GM18951 (cell line): Measurements from ENCODE around the gene RPL13.
"Not testable (repeated sequence)": the region's sequence is repeated elsewhere in the genome, so short reads cannot be mapped to it uniquely, and the experiment has no call there.

Source experiments
- POLR2A ChIP-seq: IDR thresholded peaks from 4 replicates; pipeline ENCODE4 v1.6.1; 2011; ENCODE audit warnings: mild to moderate bottlenecking; ENCODE audit not compliant: insufficient read length, insufficient read depth; ENCODE audit errors: extremely low read depth
- in situ Hi-C: fragments of 300-500 bp; cut with MboI; formaldehyde crosslinking; loops from one replicate; pipeline ENCODE4 v1.12.0; 2022; ENCODE audit warnings: low sequenced_read_pairs, mixed read lengths, inconsistent platforms; ENCODE audit not compliant: unreplicated experiment

The RPL13 gene

GRCh38 chr16:89582614-89583196 is 22.2 kb downstream of the RPL13 start:
- TF ChIP-seq POLR2A: no peak
- in situ Hi-C loops: no loop called here

- no peak for TF ChIP-seq POLR2A
- in situ Hi-C loops: no loop called here
Observed at GRCh38 chr16:89583197-89583894, 22.9 kb downstream of the RPL13 start.

GRCh38 chr16:89583895-89584644 is 23.6 kb downstream of the RPL13 start:
- in situ Hi-C loops: no loop called here

GRCh38 chr16:89584768-89585549 is 24.5 kb downstream of the RPL13 start:
- in situ Hi-C loops: no loop called here
- no peak for TF ChIP-seq POLR2A

More at GRCh38 chr16:89583895-89584644, 23.6 kb downstream of the RPL13 start:
- TF ChIP-seq POLR2A: no peak

- in situ Hi-C loops: no loop called here
- no peak for TF ChIP-seq POLR2A
Observed at GRCh38 chr16:89586218-89586617, 25.7 kb downstream of the RPL13 start.

GRCh38 chr16:89586853-89587252 is 26.4 kb downstream of the RPL13 start:
- in situ Hi-C loops: no loop called here
- no peak for TF ChIP-seq POLR2A

- in situ Hi-C loops: not testable (repeated sequence)
Observed at GRCh38 chr16:89587676-89588075, 27.2 kb downstream of the RPL13 start.

- TF ChIP-seq POLR2A: no peak
- in situ Hi-C loops: no loop called here
Observed at GRCh38 chr16:89588413-89589109, 28.1 kb downstream of the RPL13 start.

- in situ Hi-C loops: no loop called here
- TF ChIP-seq POLR2A: no peak
Observed at GRCh38 chr16:89589241-89589926, 28.9 kb downstream of the RPL13 start.

GRCh38 chr16:89593841-89594240 is 33.4 kb downstream of the RPL13 start:
- in situ Hi-C loops: no loop called here
- no peak for TF ChIP-seq POLR2A

GRCh38 chr16:89595330-89596060 is 35.0 kb downstream of the RPL13 start:
- no peak for TF ChIP-seq POLR2A
- in situ Hi-C loops: no loop called here
